ENCODE data around the gene TADA2B. TPM values are rescaled to one million over a fixed set of nuclear protein-coding genes. Genes with fewer than 3 reads are reported as not detected.

The TADA2B gene
- total and polyA plus RNA-seq, 9 of the 15 experiments (the other 6 are each of a cell fraction or from before 2014, with no cell fraction given) = 0.55 to 12.2 (median 7.5) TPM

- TF ChIP-seq, protein P1, sequence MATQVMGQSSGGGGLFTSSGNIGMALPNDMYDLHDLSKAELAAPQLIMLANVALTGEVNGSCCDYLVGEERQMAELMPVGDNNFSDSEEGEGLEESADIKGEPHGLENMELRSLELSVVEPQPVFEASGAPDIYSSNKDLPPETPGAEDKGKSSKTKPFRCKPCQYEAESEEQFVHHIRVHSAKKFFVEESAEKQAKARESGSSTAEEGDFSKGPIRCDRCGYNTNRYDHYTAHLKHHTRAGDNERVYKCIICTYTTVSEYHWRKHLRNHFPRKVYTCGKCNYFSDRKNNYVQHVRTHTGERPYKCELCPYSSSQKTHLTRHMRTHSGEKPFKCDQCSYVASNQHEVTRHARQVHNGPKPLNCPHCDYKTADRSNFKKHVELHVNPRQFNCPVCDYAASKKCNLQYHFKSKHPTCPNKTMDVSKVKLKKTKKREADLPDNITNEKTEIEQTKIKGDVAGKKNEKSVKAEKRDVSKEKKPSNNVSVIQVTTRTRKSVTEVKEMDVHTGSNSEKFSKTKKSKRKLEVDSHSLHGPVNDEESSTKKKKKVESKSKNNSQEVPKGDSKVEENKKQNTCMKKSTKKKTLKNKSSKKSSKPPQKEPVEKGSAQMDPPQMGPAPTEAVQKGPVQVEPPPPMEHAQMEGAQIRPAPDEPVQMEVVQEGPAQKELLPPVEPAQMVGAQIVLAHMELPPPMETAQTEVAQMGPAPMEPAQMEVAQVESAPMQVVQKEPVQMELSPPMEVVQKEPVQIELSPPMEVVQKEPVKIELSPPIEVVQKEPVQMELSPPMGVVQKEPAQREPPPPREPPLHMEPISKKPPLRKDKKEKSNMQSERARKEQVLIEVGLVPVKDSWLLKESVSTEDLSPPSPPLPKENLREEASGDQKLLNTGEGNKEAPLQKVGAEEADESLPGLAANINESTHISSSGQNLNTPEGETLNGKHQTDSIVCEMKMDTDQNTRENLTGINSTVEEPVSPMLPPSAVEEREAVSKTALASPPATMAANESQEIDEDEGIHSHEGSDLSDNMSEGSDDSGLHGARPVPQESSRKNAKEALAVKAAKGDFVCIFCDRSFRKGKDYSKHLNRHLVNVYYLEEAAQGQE (IDR thresholded peaks at IDR 0.05; ENCODE audit: borderline replicate concordance) = no peak
- TF ChIP-seq, protein P1 (CRISPR knock-in tag; IDR thresholded peaks at IDR 0.05; ENCODE audit: low read depth) = no peak
- no peak for TF ChIP-seq SNAPC5 (CRISPR knock-in tag; IDR thresholded peaks at IDR 0.05)
- no peak for TF ChIP-seq ZNF384 (IDR thresholded peaks at IDR 0.05; ENCODE audit: low read depth, low read length)
- no peak for TF ChIP-seq NR2C2 (CRISPR knock-in tag; IDR thresholded peaks at IDR 0.05)
- no peak for TF ChIP-seq NR2C2 (tag; IDR thresholded peaks at IDR 0.05)
- TF ChIP-seq MBD2 (IDR thresholded peaks at IDR 0.05; ENCODE audit: borderline replicate concordance, low read depth) = no peak
- TF ChIP-seq, protein P2, sequence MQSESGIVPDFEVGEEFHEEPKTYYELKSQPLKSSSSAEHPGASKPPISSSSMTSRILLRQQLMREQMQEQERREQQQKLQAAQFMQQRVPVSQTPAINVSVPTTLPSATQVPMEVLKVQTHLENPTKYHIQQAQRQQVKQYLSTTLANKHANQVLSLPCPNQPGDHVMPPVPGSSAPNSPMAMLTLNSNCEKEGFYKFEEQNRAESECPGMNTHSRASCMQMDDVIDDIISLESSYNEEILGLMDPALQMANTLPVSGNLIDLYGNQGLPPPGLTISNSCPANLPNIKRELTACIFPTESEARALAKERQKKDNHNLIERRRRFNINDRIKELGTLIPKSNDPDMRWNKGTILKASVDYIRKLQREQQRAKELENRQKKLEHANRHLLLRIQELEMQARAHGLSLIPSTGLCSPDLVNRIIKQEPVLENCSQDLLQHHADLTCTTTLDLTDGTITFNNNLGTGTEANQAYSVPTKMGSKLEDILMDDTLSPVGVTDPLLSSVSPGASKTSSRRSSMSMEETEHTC (IDR thresholded peaks at IDR 0.05) = no peak
Measured at GRCh38 chr4:7020856-7021255, 22.3 kb upstream of the TADA2B start (continued).

Measured in K562 (cell line).